Activated CD4-positive, alpha-beta T cell treated with anti-CD3 and anti-CD28 coated beads, Interleukin-2, amount 10 ng/mL, durations not matched to agents 24 days and 14 days (primary cell): ENCODE data around the gene RAP2A. TPM values are rescaled to one million over a fixed set of nuclear protein-coding genes. Genes with fewer than 3 reads are reported as not detected.

ENCODE experiments used
- DNase-seq: peaks from one replicate; pipeline ENCODE4 v3.0.0; 2022
- H3K27ac Mint-ChIP-seq: one replicate; pipeline ENCODE4 v1.8.0; 2022; ENCODE audit warnings: mild to moderate bottlenecking, mixed read lengths
- H3K27me3 Mint-ChIP-seq: one replicate; pipeline ENCODE4 v1.8.0; 2022; ENCODE audit warnings: mixed read lengths
- H3K36me3 Mint-ChIP-seq: one replicate; pipeline ENCODE4 v1.8.0; 2022; ENCODE audit warnings: low read depth, mild to moderate bottlenecking, mixed read lengths
- H3K4me1 Mint-ChIP-seq: one replicate; pipeline ENCODE4 v1.8.0; 2021; ENCODE audit warnings: mixed read lengths
- H3K4me3 Mint-ChIP-seq: one replicate; pipeline ENCODE4 v1.8.0; 2022; ENCODE audit warnings: mild to moderate bottlenecking, moderate library complexity, mixed read lengths
- H3K9me3 Mint-ChIP-seq: one replicate; pipeline ENCODE4 v1.8.0; 2021; ENCODE audit warnings: mixed read lengths
- intact Hi-C: fragments of 100-400 bp; cut with micrococcal nuclease; formaldehyde crosslinking; loops from one replicate; pipeline ENCODE4 v1.15.1; 2023
- total RNA-seq: library from RNA; stranded (reverse); gene quantifications from 2 replicates; pipeline ENCODE4 v1.2.3, GENCODE V29; 2022

RAP2A gene
- 20.8 and 22.1 TPM in 2 replicates for total RNA-seq

DNA sequence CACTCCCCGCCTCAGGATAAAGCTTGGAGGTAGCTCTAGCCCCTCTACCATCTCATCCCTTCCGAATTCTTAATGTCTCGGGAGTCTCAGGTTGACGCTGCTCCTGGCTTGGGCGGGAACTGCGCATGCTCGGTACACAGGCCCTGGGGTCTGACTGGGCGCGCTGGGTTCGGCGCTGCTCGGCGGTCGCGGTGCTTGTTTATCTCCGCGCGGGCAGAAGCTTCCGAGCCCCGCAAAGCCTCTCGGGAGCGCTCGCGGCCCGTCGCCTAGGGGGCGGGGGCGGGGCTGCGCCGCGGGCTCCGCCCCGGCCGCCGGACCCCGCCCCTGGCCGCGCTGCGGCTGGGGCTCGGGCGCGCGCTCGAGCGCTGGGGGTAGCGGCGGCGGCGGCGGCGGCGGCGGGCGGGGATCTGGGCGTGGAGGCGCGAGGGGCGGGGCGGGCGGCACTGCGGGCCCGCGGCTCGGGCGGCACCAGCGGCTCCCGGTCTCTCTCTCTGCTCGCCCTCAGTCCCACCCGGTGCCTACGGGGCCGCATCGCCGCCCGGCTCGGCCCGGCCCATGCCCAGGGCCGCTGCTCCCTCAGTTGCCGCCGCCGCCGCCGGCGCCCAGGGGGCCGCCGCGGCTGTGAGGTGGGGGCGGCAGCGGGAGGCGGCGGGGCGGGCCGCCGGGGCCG, at the start of gene RAP2A:
Gene RAP2A (plus strand): TSS at position 443 of the 670 bp plus-strand sequence. CDS start 302 bp downstream, outside the sequence.
- no peaks in the 10 kb centered on the region for H3K9me3 Mint-ChIP-seq
- H3K27ac Mint-ChIP-seq: peak within 1 kb of the TSS; percentile 98
- DNase-seq: peak; percentile 96
- H3K4me1 Mint-ChIP-seq: peaks cover 32% of the 10 kb centered on the region
- H3K27me3 Mint-ChIP-seq: peaks cover 6% of the 10 kb centered on the region
- intact Hi-C loops: loop anchor here (1.0 to 5.0 kb wide), 6 partner anchors 143 to 1757 kb away; partner anchors contain the start of genes DNAJC3 and MBNL2
- peak within 1 kb of the TSS; percentile 94 for H3K4me3 Mint-ChIP-seq
- H3K36me3 Mint-ChIP-seq: peaks cover 3% of the 10 kb centered on the region

DNA sequence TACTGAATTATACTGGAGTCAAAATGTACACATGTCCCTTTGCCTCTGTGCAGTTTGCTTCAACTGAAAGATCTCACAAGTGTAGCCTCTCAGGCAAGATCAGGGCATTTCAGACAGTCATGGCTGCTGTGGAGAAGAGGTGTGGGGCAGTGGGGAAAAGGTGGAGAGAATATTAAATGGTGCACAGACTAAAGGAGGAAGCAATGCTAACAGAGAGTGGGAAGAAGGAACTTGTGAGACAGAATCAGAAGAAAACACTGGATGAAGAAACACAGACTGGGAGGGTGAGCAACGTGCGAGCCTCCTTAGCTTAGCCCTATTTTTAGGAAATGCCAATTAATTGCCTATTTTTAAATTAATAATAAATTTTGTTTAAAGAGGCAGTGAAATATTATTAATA, 49.6 kb upstream of the RAP2A start:
- H3K27me3 Mint-ChIP-seq: no peaks in the 10 kb centered on the region
- peaks cover 3% of the 10 kb centered on the region for H3K9me3 Mint-ChIP-seq
- no peak for DNase-seq
- no peak overlapping the region for H3K27ac Mint-ChIP-seq
- intact Hi-C loops: no loop called here
- H3K4me1 Mint-ChIP-seq: peaks cover 8% of the 10 kb centered on the region
- no peak overlapping the region for H3K4me3 Mint-ChIP-seq
- peaks cover 9% of the 10 kb centered on the region for H3K36me3 Mint-ChIP-seq

DNA sequence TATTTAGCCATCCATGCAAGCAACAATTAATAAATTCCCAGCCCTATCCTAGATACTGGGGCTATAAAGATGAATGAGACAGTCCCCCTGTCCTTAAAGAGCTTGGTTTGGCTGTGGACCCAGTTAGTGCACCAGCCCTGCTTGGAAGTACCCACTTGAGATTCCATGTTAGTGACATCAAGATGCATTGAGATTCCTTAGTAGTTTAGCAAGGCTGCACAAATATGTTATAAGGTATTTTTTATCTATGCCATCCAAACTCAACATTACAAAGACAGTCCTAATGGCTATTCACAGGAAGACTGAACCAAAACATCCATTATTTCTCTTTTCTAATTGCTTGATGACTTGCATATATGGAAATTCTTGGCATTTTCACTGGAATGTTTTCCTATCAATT, 48.8 kb upstream of the RAP2A start:
- peaks cover 3% of the 10 kb centered on the region for H3K9me3 Mint-ChIP-seq
- peaks cover 8% of the 10 kb centered on the region for H3K4me1 Mint-ChIP-seq
- H3K27ac Mint-ChIP-seq: no peak overlapping the region
- peaks cover 9% of the 10 kb centered on the region for H3K36me3 Mint-ChIP-seq
- intact Hi-C loops: no loop called here
- H3K27me3 Mint-ChIP-seq: no peaks in the 10 kb centered on the region
- no peak overlapping the region for H3K4me3 Mint-ChIP-seq
- no peak for DNase-seq

DNA sequence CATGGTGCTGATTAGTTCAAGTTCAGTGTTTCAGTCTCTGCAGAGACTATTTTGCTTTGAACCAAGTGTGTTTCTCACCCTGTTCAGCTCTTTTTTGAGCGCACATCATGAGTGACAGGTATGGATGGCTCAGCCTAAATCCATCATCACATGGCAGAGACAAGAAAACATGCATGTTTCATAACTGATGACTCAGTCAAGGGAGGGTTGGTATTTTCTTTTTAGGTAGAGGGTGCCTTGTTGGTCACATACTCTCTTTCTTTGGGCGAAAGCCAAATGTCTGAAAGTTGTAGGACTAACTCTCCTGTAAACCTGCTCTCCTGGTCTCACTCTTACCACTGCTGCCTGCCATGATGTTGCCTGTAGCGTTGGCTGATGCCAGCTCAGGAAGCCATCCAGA, 48.1 kb upstream of the RAP2A start:
- Mint-ChIP-seq H3K36me3 (peaks cover 8% of the 10 kb centered on the region), H3K27ac (no peak overlapping the region), H3K4me1 (peaks cover 8% of the 10 kb centered on the region), H3K27me3 (no peaks in the 10 kb centered on the region), H3K9me3 (peaks cover 3% of the 10 kb centered on the region), H3K4me3 (no peak overlapping the region)
- intact Hi-C loops: no loop called here
- no peak for DNase-seq

- Mint-ChIP-seq H3K27me3 (no peaks in the 10 kb centered on the region), H3K4me1 (peaks cover 8% of the 10 kb centered on the region), H3K4me3 (no peak overlapping the region), H3K9me3 (peaks cover 3% of the 10 kb centered on the region), H3K27ac (no peak overlapping the region), H3K36me3 (peaks cover 6% of the 10 kb centered on the region)
- DNase-seq: no peak
- intact Hi-C loops: no loop called here
These were observed 47.0 kb upstream of the RAP2A start for GRCh38 chr13:97386801-97387484.

DNA sequence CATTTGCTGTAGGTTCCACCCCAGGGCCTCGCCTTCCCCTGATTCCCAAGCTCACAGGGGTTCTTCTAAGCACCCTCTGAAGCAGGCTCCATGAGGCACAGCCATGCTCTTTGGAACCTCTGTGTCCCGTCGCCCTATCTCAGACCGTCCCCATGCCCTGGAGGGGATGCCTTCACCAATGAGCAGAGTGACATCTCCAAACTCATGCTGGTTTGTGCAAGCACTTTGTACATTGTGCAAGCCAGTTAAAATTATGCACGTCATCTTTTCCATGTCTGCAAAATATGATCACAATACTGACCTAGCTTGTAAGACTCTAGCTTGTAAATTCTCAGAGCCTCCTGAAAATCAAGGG, 46.5 kb upstream of the RAP2A start:
- Mint-ChIP-seq H3K9me3 (peaks cover 3% of the 10 kb centered on the region), H3K4me3 (no peak overlapping the region), H3K4me1 (peaks cover 8% of the 10 kb centered on the region), H3K27me3 (no peaks in the 10 kb centered on the region), H3K36me3 (peaks cover 6% of the 10 kb centered on the region), H3K27ac (no peak overlapping the region)
- intact Hi-C loops: no loop called here
- no peak for DNase-seq

- DNase-seq: no peak
- Mint-ChIP-seq H3K4me3 (no peak overlapping the region), H3K27ac (no peak overlapping the region), H3K36me3 (peaks cover 4% of the 10 kb centered on the region), H3K9me3 (peaks cover 3% of the 10 kb centered on the region), H3K4me1 (peaks cover 8% of the 10 kb centered on the region), H3K27me3 (no peaks in the 10 kb centered on the region)
- intact Hi-C loops: no loop called here
These were observed 46.1 kb upstream of the RAP2A start for GRCh38 chr13:97387890-97388289.

DNA sequence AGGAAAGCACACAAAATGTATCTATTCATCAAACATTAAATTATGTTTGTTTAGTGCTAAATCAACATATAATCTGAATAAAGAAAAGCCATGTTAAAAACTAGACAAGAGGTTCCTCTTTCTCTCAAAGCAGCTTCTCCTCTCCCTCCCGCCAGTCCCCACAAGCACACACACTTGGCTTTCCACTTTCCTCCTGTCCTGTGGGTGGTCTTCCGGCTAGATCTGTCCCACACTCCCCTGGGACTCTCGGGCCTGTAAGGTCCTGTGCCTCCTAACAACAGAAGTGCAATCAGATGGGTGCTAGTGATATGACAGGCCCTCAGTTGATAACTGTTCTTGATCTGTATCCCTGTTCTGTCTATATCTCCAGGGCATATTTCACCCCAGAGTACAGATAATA, 45.6 kb upstream of the RAP2A start:
- intact Hi-C loops: no loop called here
- Mint-ChIP-seq H3K4me1 (peaks cover 8% of the 10 kb centered on the region), H3K9me3 (peaks cover 3% of the 10 kb centered on the region), H3K27me3 (no peaks in the 10 kb centered on the region), H3K27ac (no peak overlapping the region), H3K4me3 (no peak overlapping the region), H3K36me3 (peaks cover 1% of the 10 kb centered on the region)
- DNase-seq: no peak

GRCh38 chr13:97390941-97391600, 42.9 kb upstream of the RAP2A start:
- Mint-ChIP-seq H3K9me3 (no peaks in the 10 kb centered on the region), H3K4me3 (no peak overlapping the region), H3K4me1 (peaks cover 8% of the 10 kb centered on the region), H3K27ac (no peak overlapping the region), H3K27me3 (no peaks in the 10 kb centered on the region), H3K36me3 (peaks cover 1% of the 10 kb centered on the region)
- no peak for DNase-seq
- intact Hi-C loops: no loop called here

- H3K27me3 Mint-ChIP-seq: no peaks in the 10 kb centered on the region
- peaks cover 5% of the 10 kb centered on the region for H3K4me1 Mint-ChIP-seq
- peaks cover 1% of the 10 kb centered on the region for H3K36me3 Mint-ChIP-seq
- H3K9me3 Mint-ChIP-seq: no peaks in the 10 kb centered on the region
- intact Hi-C loops: no loop called here
- no peak overlapping the region for H3K27ac Mint-ChIP-seq
- no peak overlapping the region for H3K4me3 Mint-ChIP-seq
- DNase-seq: no peak
These were observed 41.9 kb upstream of the RAP2A start for GRCh38 chr13:97392020-97392419.

- Mint-ChIP-seq H3K4me1 (no peaks in the 10 kb centered on the region), H3K27me3 (peaks cover 3% of the 10 kb centered on the region), H3K27ac (no peak overlapping the region), H3K4me3 (no peak overlapping the region), H3K9me3 (no peaks in the 10 kb centered on the region), H3K36me3 (peaks cover 1% of the 10 kb centered on the region)
- DNase-seq: no peak
- intact Hi-C loops: no loop called here
These were observed 39.4 kb upstream of the RAP2A start for GRCh38 chr13:97394542-97394941.

DNA sequence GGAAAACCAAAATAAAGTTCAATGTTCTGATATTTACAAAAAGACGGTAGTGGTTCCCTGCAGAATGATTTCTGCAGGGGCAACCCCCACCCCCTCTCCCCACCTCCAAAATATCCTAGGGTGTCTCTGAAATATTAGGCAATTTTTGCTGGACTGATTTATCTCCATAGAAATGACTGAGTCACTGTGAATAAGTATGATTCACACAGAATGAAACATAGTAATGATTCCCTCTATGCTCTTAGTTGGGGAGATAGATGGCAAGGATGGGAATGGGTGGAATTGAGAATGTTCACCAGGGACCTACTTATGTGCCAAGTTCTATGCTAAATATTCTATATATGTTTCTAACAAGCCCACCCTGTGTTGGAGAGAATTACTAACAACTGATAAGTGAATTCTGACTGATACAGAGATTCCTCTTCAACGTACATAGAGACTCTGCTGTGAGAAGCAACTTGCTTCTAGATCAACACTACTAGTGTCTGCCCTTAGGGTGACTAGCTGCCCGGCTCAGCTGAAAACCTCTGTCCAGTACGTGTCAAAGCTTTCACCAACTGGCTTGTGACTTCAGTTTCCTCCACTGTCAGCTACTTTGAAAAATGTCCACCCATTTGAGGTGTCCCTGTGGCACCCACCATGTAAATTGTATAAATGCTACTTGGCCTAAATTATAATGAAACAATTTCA, 38.4 kb upstream of the RAP2A start:
- Mint-ChIP-seq H3K27me3 (peaks cover 3% of the 10 kb centered on the region), H3K9me3 (peaks cover 3% of the 10 kb centered on the region), H3K36me3 (peaks cover 1% of the 10 kb centered on the region), H3K4me3 (no peak overlapping the region), H3K27ac (no peak overlapping the region), H3K4me1 (no peaks in the 10 kb centered on the region)
- intact Hi-C loops: no loop called here
- no peak for DNase-seq

DNA sequence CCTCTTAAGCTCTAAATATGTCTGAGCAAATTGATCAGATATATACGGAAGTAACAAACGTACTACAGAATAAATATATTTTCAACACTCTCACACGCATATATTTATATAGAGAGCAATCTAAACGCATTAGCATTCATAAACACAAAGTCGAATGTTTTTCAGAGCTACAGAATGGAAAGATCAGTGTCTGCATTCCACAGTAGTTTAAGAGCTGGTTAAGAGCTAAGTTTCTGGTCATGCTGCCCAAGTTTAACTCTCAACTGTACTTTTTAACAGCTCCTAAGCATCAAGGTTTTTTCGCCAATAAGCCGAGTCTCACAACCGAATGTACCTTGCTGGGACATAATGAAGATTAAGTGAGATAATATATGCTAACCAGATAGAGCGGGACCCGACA, 36.7 kb upstream of the RAP2A start:
- Mint-ChIP-seq H3K27ac (no peak overlapping the region), H3K4me3 (no peak overlapping the region), H3K9me3 (peaks cover 13% of the 10 kb centered on the region), H3K36me3 (peaks cover 1% of the 10 kb centered on the region), H3K4me1 (no peaks in the 10 kb centered on the region), H3K27me3 (peaks cover 3% of the 10 kb centered on the region)
- no peak for DNase-seq
- intact Hi-C loops: no loop called here

DNA sequence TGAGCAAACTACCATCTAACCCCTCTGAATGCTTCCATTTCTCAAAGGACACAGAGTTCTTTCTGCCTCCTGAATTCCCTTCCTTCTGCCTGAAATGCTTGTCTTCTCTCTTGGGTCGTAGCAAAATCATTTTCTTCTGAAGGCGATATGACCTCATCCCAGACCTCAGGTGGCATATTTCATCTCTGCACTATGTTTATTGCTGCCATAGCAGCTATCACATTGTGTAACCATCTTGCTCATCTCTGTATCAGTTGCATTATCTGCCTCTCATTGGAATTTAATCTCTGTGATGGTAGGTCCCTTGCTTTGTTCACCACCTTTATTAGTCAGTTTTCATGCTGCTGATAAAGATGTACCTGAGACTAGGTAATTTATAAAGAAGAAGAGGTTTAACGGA, 32.5 kb upstream of the RAP2A start:
- intact Hi-C loops: no loop called here
- H3K4me3 Mint-ChIP-seq: no peak overlapping the region
- peaks cover 11% of the 10 kb centered on the region for H3K27me3 Mint-ChIP-seq
- H3K36me3 Mint-ChIP-seq: no peaks in the 10 kb centered on the region
- DNase-seq: no peak
- H3K9me3 Mint-ChIP-seq: peaks cover 13% of the 10 kb centered on the region
- H3K27ac Mint-ChIP-seq: no peak overlapping the region
- no peaks in the 10 kb centered on the region for H3K4me1 Mint-ChIP-seq
